WI38 (cell line): ENCODE results near the gene ABTB2.

Source experiments
- H3K4me3 ChIP-seq: 2 replicates; pipeline ENCODE4 v1.5.1; 2011; ENCODE audit warnings: low read depth, mild to moderate bottlenecking, control low read depth, low read length
- TF ChIP-seq, protein P1 (sequence below): IDR thresholded peaks from 2 replicates; pipeline ENCODE4 v1.5.1; 2012; ENCODE audit warnings: low read depth, mild to moderate bottlenecking, control low read depth, low read length

The ABTB2 gene

DNA sequence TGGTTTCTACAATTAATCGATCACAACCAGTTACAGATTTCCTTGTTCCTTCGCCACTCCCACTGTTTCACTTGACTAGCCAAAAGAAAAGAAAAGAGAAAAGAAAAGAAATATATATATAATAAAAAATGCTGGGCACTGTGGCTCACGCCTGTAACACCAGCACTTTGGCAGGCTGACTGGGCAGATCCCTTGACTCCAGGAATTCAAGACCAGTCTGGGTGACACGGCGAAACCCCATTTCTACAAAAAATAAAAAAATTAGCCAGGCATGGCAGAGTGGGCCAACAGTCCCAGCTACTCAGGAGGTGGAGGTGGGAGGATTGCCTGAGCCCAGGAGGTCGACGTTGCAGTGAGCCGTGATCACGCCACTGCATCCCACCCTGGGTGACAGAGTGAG, 168.6 kb downstream of the ABTB2 start:
- TF ChIP-seq, protein P1, sequence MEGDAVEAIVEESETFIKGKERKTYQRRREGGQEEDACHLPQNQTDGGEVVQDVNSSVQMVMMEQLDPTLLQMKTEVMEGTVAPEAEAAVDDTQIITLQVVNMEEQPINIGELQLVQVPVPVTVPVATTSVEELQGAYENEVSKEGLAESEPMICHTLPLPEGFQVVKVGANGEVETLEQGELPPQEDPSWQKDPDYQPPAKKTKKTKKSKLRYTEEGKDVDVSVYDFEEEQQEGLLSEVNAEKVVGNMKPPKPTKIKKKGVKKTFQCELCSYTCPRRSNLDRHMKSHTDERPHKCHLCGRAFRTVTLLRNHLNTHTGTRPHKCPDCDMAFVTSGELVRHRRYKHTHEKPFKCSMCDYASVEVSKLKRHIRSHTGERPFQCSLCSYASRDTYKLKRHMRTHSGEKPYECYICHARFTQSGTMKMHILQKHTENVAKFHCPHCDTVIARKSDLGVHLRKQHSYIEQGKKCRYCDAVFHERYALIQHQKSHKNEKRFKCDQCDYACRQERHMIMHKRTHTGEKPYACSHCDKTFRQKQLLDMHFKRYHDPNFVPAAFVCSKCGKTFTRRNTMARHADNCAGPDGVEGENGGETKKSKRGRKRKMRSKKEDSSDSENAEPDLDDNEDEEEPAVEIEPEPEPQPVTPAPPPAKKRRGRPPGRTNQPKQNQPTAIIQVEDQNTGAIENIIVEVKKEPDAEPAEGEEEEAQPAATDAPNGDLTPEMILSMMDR = no peak
- no peak overlapping the region for H3K4me3 ChIP-seq

DNA sequence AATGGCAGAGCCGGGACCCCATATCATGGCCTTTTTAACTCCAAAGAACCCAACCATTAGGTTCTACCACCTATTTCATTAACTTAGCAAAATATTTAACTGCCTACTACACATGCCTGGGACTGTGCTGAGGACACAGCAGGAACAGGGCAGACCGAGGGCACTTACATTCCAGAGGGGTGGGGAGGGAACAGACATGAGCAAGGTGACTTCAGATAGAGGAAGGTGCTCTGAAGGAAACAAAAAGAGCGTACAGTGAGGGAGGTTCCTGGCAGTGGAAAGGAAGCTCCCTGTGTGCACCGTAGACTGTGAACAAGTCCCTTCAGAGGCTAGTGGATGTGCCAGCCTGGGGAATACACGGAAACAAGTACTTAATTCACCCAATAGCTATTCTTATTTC, 169.6 kb downstream of the ABTB2 start:
- TF ChIP-seq, protein P1 = no peak
- H3K4me3 ChIP-seq = no peak overlapping the region

DNA sequence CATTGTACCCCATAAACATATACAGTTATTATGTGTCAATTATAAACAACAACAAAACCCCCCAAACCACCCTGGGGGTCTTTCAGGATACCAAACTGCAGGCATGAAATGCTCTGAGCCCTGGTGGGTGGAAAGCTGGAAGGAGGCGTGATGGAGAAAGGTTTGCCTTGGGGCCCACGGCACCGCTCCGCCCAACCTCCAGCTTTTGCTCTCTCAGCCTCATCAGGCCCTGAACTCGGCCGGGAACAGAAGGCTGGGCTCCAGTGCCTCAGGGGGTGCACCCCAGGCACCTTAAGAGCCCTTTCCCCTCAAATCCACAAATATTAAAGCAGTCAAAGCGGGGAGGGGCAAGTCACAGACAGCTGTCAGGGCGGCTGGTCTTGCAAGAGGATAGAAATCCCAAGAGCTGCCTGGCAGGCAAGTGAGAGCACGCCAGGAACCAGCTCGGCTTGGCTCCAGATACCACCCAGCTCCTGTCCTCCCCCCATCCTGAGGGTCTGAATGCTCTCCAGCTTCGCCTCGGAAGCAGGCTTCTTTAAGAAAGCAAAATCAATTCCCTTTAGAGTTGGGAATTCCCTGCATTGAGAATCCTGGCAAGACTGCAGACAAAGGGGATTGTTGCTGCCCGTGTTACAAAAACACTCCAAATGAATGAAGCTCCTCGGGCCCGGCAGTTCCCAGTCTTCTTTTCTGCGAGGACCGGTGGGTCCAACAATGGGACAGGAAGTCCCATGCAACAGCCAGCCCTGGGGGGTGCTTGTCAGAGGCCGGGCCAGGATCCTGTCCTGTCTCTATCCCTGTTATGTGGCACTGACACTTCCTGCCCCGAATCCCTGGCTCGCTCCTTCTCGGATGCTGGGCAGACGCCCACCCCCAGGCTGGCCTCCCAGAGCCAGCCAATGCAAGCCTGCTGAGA, 171.6 kb downstream of the ABTB2 start:
- TF ChIP-seq, protein P1 = no peak
- no peak overlapping the region for H3K4me3 ChIP-seq

DNA sequence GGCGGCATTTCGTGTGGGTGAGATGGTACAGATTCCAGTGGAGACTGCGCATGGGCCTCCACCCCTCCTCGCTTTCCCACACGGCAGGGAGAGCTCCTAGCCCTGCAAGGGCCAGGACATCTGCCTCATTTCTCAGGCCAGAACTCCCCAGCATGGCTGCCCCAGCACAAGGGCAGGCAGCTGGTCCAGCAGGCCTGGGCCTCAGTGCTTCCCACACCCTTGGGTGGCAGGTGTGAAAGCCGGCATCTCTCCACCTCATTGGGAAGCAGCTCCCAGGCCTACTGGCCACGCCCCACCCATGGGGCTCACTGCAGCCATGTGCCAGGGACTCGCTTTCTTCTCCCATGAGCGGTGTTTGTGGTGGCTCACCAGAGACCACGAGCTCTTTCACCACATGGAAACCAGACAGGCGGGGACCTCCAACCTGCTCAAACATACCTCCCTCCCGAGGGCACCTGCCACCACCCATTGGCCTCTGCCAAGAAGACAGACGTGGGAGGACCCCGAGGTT, 173.2 kb downstream of the ABTB2 start:
- TF ChIP-seq, protein P1 = no peak
- H3K4me3 ChIP-seq = no peak overlapping the region

DNA sequence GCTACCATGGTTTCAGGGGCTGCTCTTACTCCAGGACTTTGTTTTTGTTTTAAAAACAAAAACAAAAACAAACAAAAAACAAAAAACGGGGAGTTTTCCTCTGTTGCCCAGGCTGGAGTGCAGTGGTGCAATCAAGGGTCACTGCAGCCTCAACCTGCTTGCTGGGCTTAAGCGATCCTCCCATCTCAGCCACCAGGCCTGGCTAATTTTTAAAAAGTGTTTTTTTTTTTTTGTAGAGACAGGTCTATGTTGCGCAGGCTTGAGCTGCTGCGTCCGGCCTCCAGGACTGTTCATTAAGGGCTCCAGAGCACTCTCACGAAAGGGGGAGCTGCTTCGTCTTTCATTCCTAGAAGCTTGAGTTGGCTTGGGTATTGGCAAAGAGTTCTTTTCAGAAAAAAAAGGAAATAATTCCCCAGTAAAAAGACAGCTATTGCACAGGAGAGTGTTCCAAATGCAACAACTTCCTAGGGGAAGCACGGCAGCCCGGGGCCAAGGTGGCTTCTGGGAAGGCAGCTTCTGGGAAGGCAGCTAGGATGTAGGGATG, 173.9 kb downstream of the ABTB2 start:
- H3K4me3 ChIP-seq = no peak overlapping the region
- TF ChIP-seq, protein P1 = no peak

DNA sequence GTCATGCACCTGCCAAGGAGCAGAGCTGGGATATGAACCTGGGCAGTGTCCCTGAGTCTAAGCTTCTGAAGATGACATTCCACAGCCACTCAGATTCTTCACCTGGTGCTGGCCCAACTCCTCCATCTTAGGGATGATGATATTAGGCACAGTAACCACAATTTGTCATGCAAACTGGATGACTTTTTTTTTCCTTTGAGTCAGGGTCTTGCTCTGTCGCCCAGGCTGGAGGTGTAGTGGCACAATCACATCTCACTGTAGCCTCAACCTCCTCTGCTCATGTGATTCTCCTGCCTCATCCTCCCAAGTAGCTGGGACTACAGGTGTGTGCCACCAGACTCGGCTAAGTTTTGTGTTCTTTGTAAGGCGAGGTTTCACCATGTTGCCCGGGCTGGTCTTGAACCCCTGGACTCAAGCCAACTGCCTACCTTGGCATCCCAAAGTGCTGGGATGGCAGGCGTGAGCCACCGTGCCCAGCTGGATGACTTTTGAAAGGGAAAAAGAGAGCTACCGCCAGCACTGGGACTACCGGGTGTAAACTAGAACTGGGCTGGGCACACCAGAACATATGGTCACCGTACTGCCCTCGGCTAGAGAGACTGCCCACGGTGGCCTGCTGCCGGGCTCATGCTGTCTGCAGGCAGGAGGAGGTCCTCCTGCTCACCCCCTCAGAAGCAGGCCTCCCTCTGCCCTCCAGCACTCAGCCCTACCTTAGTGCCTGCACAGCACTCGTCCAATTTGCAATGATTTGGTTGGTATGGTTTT, 174.7 kb downstream of the ABTB2 start:
- TF ChIP-seq, protein P1 = no peak
- no peak overlapping the region for H3K4me3 ChIP-seq
